ENCODE data around the gene CD27. TPM values are rescaled to one million over a fixed set of nuclear protein-coding genes. Genes with fewer than 3 reads are reported as not detected.
"Not testable (repeated sequence)": the region's sequence is repeated elsewhere in the genome, so short reads cannot be mapped to it uniquely, and the experiment has no call there.

The CD27 gene
- total RNA-seq, 1 donor from 2014 or later = not detected

DNA sequence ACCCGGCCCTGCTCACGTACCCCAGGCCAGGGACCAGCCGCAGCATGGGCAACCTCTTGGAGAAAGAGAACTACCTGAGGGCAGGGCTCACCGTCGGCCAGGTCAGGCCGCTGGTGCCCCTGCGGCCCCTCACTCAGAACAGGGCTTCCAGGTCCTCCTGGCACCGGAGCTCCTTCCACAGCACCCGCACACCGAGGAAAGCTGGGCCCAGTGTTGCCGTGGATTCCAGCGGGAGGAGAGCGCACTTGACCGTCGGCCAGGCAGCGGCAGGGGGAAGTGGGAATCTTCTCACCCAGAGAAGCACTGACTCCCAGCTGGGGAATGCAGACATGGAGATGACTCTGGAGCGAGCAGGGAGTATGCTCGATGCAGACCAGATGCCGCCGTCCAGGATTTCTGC is 33.7 kb downstream of the CD27 start:
- Histone ChIP-seq H3K4me3 (ENCODE audit: low read depth, low read length) (no peak overlapping the region), H3K27me3 (ENCODE audit: control insufficient read depth, insufficient read depth, low read length) (peaks cover 2% of the 10 kb centered on the region), H3K36me3 (ENCODE audit: control insufficient read depth, insufficient read depth, low read length) (no peaks in the 10 kb centered on the region)
- TF ChIP-seq, protein P1, sequence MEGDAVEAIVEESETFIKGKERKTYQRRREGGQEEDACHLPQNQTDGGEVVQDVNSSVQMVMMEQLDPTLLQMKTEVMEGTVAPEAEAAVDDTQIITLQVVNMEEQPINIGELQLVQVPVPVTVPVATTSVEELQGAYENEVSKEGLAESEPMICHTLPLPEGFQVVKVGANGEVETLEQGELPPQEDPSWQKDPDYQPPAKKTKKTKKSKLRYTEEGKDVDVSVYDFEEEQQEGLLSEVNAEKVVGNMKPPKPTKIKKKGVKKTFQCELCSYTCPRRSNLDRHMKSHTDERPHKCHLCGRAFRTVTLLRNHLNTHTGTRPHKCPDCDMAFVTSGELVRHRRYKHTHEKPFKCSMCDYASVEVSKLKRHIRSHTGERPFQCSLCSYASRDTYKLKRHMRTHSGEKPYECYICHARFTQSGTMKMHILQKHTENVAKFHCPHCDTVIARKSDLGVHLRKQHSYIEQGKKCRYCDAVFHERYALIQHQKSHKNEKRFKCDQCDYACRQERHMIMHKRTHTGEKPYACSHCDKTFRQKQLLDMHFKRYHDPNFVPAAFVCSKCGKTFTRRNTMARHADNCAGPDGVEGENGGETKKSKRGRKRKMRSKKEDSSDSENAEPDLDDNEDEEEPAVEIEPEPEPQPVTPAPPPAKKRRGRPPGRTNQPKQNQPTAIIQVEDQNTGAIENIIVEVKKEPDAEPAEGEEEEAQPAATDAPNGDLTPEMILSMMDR (IDR thresholded peaks at IDR 0.05; ENCODE audit: insufficient read depth, low read length, severe bottlenecking) = no peak
- DNase-seq (ENCODE audit: low read depth) = no peak
- no peak for FAIRE-seq

- Histone ChIP-seq H3K36me3 (ENCODE audit: control insufficient read depth, insufficient read depth, low read length) (peaks cover 3% of the 10 kb centered on the region), H3K27me3 (ENCODE audit: control insufficient read depth, insufficient read depth, low read length) (no peaks in the 10 kb centered on the region), H3K4me3 (ENCODE audit: low read depth, low read length) (no peak overlapping the region)
- FAIRE-seq (no peak), DNase-seq (ENCODE audit: low read depth) (no peak)
- TF ChIP-seq, protein P1 (IDR thresholded peaks at IDR 0.05; ENCODE audit: insufficient read depth, low read length, severe bottlenecking) = no peak
These were observed 43.5 kb downstream of the CD27 start for GRCh38 chr12:6488240-6488639.

- FAIRE-seq (no peak), DNase-seq (ENCODE audit: low read depth) (no peak)
- no peaks in the 10 kb centered on the region for H3K27me3 ChIP-seq (ENCODE audit: control insufficient read depth, insufficient read depth, low read length)
- no peak overlapping the region for H3K4me3 ChIP-seq (ENCODE audit: low read depth, low read length)
- H3K36me3 ChIP-seq (ENCODE audit: control insufficient read depth, insufficient read depth, low read length) = peaks cover 3% of the 10 kb centered on the region
- TF ChIP-seq, protein P1 (IDR thresholded peaks at IDR 0.05; ENCODE audit: insufficient read depth, low read length, severe bottlenecking) = no peak
These were observed 44.7 kb downstream of the CD27 start for GRCh38 chr12:6489449-6489848.

GRCh38 chr12:6490673-6491072 is 45.9 kb downstream of the CD27 start:
- not testable (repeated sequence) for DNase-seq (ENCODE audit: low read depth); H3K27me3 ChIP-seq (ENCODE audit: control insufficient read depth, insufficient read depth, low read length); FAIRE-seq; H3K36me3 ChIP-seq (ENCODE audit: control insufficient read depth, insufficient read depth, low read length); H3K4me3 ChIP-seq (ENCODE audit: low read depth, low read length)

DNA sequence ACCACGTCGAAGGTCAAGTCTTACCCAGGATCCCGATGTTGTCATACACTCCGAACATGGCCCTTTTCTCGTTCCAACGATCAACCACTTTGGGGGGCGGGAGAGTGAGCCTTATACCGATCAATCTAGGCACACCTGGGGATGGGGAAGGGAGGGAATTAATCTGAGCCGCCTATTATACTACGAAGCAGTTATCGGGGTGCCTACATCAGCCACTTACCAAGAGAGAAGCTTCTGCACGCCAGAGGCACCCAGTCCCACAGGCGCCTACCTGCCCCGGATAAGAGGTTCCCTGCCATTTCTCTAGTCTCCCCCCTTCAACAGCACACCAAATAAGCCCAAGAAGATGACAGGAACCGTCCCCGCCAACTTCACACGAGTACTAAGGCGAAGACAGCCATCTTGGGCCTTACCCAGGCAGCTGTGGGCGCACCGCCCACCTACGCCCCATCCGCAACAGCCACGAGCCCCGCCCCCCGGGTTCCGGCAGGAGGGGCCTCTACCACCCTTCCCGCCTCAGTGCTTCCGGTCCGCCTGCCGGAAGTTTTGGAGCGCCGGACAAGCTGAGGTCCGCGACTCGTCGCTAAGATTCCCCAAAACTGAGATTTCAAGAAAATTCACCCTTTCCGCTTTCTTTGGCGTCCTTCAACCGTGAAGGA is 48.2 kb downstream of the CD27 start, which contains the start of gene MRPL51:
MRPL51 (minus strand) TSS at position 425 of the 659 bp plus-strand sequence; CDS start at position 299, 126 bp downstream.
- FAIRE-seq (no peak), DNase-seq (ENCODE audit: low read depth) (peak; percentile 83)
- Histone ChIP-seq H3K36me3 (ENCODE audit: control insufficient read depth, insufficient read depth, low read length) (peaks cover 3% of the 10 kb centered on the region), H3K27me3 (ENCODE audit: control insufficient read depth, insufficient read depth, low read length) (no peaks in the 10 kb centered on the region), H3K4me3 (ENCODE audit: low read depth, low read length) (peak within 1 kb of the TSS; percentile 59)
- TF ChIP-seq, protein P1 (IDR thresholded peaks at IDR 0.05; ENCODE audit: insufficient read depth, low read length, severe bottlenecking) = no peak

DNA sequence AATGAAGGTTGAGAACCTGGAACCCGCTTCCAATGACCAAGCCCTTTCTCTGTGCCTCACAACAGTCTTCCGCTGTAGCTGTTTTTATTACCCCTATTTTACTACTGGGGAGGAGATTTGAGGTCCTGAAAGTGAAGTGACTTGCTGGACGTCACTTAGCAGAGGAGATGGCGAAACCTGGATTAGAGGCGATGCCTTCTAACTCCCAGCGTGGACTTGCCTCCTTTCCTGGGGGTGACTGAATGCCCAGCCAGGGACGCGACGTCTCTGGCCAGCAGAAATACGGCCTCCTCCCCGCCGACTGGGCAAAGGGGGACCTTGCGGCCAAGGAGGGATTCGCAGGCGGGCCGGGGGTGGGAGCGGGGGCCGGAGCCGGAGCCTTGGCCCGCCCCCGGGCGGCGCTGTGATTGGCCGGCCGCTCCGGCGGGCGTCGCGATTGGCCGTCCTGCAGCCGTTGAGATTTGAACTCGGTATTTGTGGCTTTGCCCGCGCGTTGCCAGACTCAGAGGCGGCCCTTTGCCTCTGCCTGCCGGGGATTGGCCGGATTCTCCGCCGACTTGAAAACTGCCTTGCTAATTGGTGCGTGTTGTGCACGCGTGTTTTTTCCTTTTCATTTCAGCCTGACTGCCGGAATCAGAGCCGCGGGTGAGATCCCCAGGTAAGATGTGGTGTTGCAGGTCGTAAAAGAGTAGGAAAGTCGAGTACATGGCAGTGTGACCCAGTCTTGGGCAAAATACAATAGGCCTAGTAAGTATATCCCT is 48.9 kb downstream of the CD27 start, which contains the start of gene NCAPD2:
NCAPD2 (plus strand) TSS at position 606 of the 761 bp plus-strand sequence. CDS start 997 bp downstream, outside the sequence.
- TF ChIP-seq, protein P1 (IDR thresholded peaks at IDR 0.05; ENCODE audit: insufficient read depth, low read length, severe bottlenecking) = peak; percentile 13
- peaks cover 3% of the 10 kb centered on the region for H3K36me3 ChIP-seq (ENCODE audit: control insufficient read depth, insufficient read depth, low read length)
- H3K4me3 ChIP-seq (ENCODE audit: low read depth, low read length) = peak within 1 kb of the TSS; percentile 59
- no peak for FAIRE-seq
- no peaks in the 10 kb centered on the region for H3K27me3 ChIP-seq (ENCODE audit: control insufficient read depth, insufficient read depth, low read length)
- DNase-seq (ENCODE audit: low read depth) = peak; percentile 88
